Activated T-helper 2 cell treated with anti-CD3 and anti-CD28 coated beads, Interferon-gamma antibody, Interleukin-2, Interleukin-4, amounts not matched to agents 10 μg/mL and 5 μg/mL and 100 μg/mL, durations not matched to agents 14 hours and 24 hours and 36 hours (primary cell): ENCODE results near the gene ART4. TPM values are rescaled to one million over a fixed set of nuclear protein-coding genes. Genes with fewer than 3 reads are reported as not detected.

ENCODE experiments used
- DNase-seq: peaks from one replicate; pipeline ENCODE4 v3.0.0; 2021; ENCODE audit warnings: low spot score
- H3K27ac Mint-ChIP-seq: one replicate; pipeline ENCODE4 v1.8.0; 2021; ENCODE audit warnings: mixed read lengths
- H3K27me3 Mint-ChIP-seq: one replicate; pipeline ENCODE4 v1.8.0; 2021; ENCODE audit warnings: low read depth, mixed read lengths
- H3K36me3 Mint-ChIP-seq: one replicate; pipeline ENCODE4 v1.8.0; 2021; ENCODE audit warnings: low read depth, mixed read lengths
- H3K4me1 Mint-ChIP-seq: one replicate; pipeline ENCODE4 v1.8.0; 2021; ENCODE audit warnings: low read depth, mixed read lengths
- H3K4me3 Mint-ChIP-seq: one replicate; pipeline ENCODE4 v1.8.0; 2021; ENCODE audit warnings: low read depth, mild to moderate bottlenecking, moderate library complexity, mixed read lengths
- H3K9me3 Mint-ChIP-seq: one replicate; pipeline ENCODE4 v1.8.0; 2021; ENCODE audit warnings: mixed read lengths
- intact Hi-C: fragments of 100-400 bp; cut with micrococcal nuclease; formaldehyde crosslinking; loops from one replicate; pipeline ENCODE4 v1.15.1; 2023
- total RNA-seq: library from RNA; stranded (reverse); gene quantifications from 2 replicates; pipeline ENCODE4 v1.2.3, GENCODE V29; 2022

Gene ART4
- total RNA-seq, 1 donor from 2014 or later: not detected

GRCh38 chr12:14846042-14846587 lies 2.8 kb upstream of the ART4 start:
- no peak overlapping the region for H3K27ac Mint-ChIP-seq
- no peaks in the 10 kb centered on the region for H3K36me3 Mint-ChIP-seq
- DNase-seq: no peak
- peaks cover 4% of the 10 kb centered on the region for H3K4me1 Mint-ChIP-seq
- H3K27me3 Mint-ChIP-seq: no peaks in the 10 kb centered on the region
- no peak overlapping the region for H3K4me3 Mint-ChIP-seq
- no peaks in the 10 kb centered on the region for H3K9me3 Mint-ChIP-seq
- intact Hi-C loops: loop anchor here (5.0 kb wide), 1 partner anchor 376 kb away; the partner anchor contains the start of gene RERG

- Mint-ChIP-seq H3K9me3 (no peaks in the 10 kb centered on the region), H3K36me3 (no peaks in the 10 kb centered on the region), H3K4me1 (peaks cover 4% of the 10 kb centered on the region), H3K27me3 (no peaks in the 10 kb centered on the region), H3K27ac (no peak overlapping the region), H3K4me3 (no peak overlapping the region)
- DNase-seq: no peak
- intact Hi-C loops: loop anchor here (1.0 to 5.0 kb wide), 3 partner anchors 122 to 377 kb away; partner anchors contain the start of gene RERG
Measured at GRCh38 chr12:14845350-14845750, 2.0 kb upstream of the ART4 start.

GRCh38 chr12:14844401-14844800 lies 1.1 kb upstream of the ART4 start:
- no peak for DNase-seq
- Mint-ChIP-seq H3K27ac (no peak overlapping the region), H3K27me3 (peaks cover 8% of the 10 kb centered on the region), H3K9me3 (no peaks in the 10 kb centered on the region), H3K4me3 (no peak overlapping the region), H3K4me1 (peaks cover 4% of the 10 kb centered on the region), H3K36me3 (no peaks in the 10 kb centered on the region)
- intact Hi-C loops: no loop called here

GRCh38 chr12:14842315-14842714 lies 1.0 kb downstream of the ART4 start:
- H3K9me3 Mint-ChIP-seq: no peaks in the 10 kb centered on the region
- peaks cover 11% of the 10 kb centered on the region for H3K27me3 Mint-ChIP-seq
- peaks cover 4% of the 10 kb centered on the region for H3K4me1 Mint-ChIP-seq
- no peaks in the 10 kb centered on the region for H3K36me3 Mint-ChIP-seq
- intact Hi-C loops: no loop called here
- no peak for DNase-seq
- H3K27ac Mint-ChIP-seq: no peak overlapping the region
- no peak overlapping the region for H3K4me3 Mint-ChIP-seq

- no peak overlapping the region for H3K27ac Mint-ChIP-seq
- no peaks in the 10 kb centered on the region for H3K9me3 Mint-ChIP-seq
- H3K4me3 Mint-ChIP-seq: no peak overlapping the region
- intact Hi-C loops: no loop called here
- H3K36me3 Mint-ChIP-seq: no peaks in the 10 kb centered on the region
- peaks cover 11% of the 10 kb centered on the region for H3K27me3 Mint-ChIP-seq
- H3K4me1 Mint-ChIP-seq: peaks cover 4% of the 10 kb centered on the region
- DNase-seq: no peak
Measured at GRCh38 chr12:14841761-14842160, 1.6 kb downstream of the ART4 start.

- no peak overlapping the region for H3K4me3 Mint-ChIP-seq
- no peak for DNase-seq
- peaks cover 11% of the 10 kb centered on the region for H3K27me3 Mint-ChIP-seq
- intact Hi-C loops: no loop called here
- no peaks in the 10 kb centered on the region for H3K9me3 Mint-ChIP-seq
- H3K36me3 Mint-ChIP-seq: no peaks in the 10 kb centered on the region
- H3K4me1 Mint-ChIP-seq: peaks cover 4% of the 10 kb centered on the region
- no peak overlapping the region for H3K27ac Mint-ChIP-seq
Measured at GRCh38 chr12:14840616-14841015, 2.7 kb downstream of the ART4 start.

- no peaks in the 10 kb centered on the region for H3K9me3 Mint-ChIP-seq
- peaks cover 19% of the 10 kb centered on the region for H3K27me3 Mint-ChIP-seq
Measured at GRCh38 chr12:14839262-14839661, 4.1 kb downstream of the ART4 start.

GRCh38 chr12:14836336-14837210 lies 6.8 kb downstream of the ART4 start:
- no peak for DNase-seq
- intact Hi-C loops: no loop called here
- Mint-ChIP-seq H3K27ac (no peak overlapping the region), H3K4me1 (peaks cover 2% of the 10 kb centered on the region), H3K4me3 (no peak overlapping the region), H3K36me3 (no peaks in the 10 kb centered on the region), H3K9me3 (no peaks in the 10 kb centered on the region), H3K27me3 (peaks cover 31% of the 10 kb centered on the region)

More at GRCh38 chr12:14839262-14839661, 4.1 kb downstream of the ART4 start:
- no peaks in the 10 kb centered on the region for H3K36me3 Mint-ChIP-seq
- no peak for DNase-seq
- no peak overlapping the region for H3K4me3 Mint-ChIP-seq
- intact Hi-C loops: no loop called here
- H3K27ac Mint-ChIP-seq: no peak overlapping the region
- H3K4me1 Mint-ChIP-seq: peaks cover 2% of the 10 kb centered on the region

- H3K36me3 Mint-ChIP-seq: no peaks in the 10 kb centered on the region
- no peak for DNase-seq
- no peak overlapping the region for H3K27ac Mint-ChIP-seq
- H3K27me3 Mint-ChIP-seq: peaks cover 27% of the 10 kb centered on the region
- H3K9me3 Mint-ChIP-seq: no peaks in the 10 kb centered on the region
- no peak overlapping the region for H3K4me3 Mint-ChIP-seq
- intact Hi-C loops: no loop called here
- H3K4me1 Mint-ChIP-seq: peaks cover 2% of the 10 kb centered on the region
Measured at GRCh38 chr12:14834509-14834908, 8.8 kb downstream of the ART4 start.

- Mint-ChIP-seq H3K9me3 (no peaks in the 10 kb centered on the region), H3K27me3 (peaks cover 23% of the 10 kb centered on the region), H3K36me3 (no peaks in the 10 kb centered on the region), H3K4me1 (peaks cover 2% of the 10 kb centered on the region), H3K4me3 (no peak overlapping the region), H3K27ac (no peak overlapping the region)
- intact Hi-C loops: no loop called here
- no peak for DNase-seq
Measured at GRCh38 chr12:14833952-14834351, 9.4 kb downstream of the ART4 start.

GRCh38 chr12:14833336-14833735 lies 10.0 kb downstream of the ART4 start:
- DNase-seq: no peak
- intact Hi-C loops: no loop called here
- Mint-ChIP-seq H3K27ac (no peak overlapping the region), H3K9me3 (no peaks in the 10 kb centered on the region), H3K4me3 (no peak overlapping the region), H3K27me3 (peaks cover 23% of the 10 kb centered on the region), H3K4me1 (peaks cover 2% of the 10 kb centered on the region), H3K36me3 (no peaks in the 10 kb centered on the region)

GRCh38 chr12:14828892-14829291 lies 14.4 kb downstream of the ART4 start:
- Mint-ChIP-seq H3K27ac (no peak overlapping the region), H3K4me1 (peaks cover 4% of the 10 kb centered on the region), H3K4me3 (no peak overlapping the region), H3K27me3 (peaks cover 13% of the 10 kb centered on the region), H3K36me3 (no peaks in the 10 kb centered on the region), H3K9me3 (no peaks in the 10 kb centered on the region)
- DNase-seq: no peak
- intact Hi-C loops: no loop called here

GRCh38 chr12:14827043-14827442 lies 16.3 kb downstream of the ART4 start:
- Mint-ChIP-seq H3K27me3 (peaks cover 3% of the 10 kb centered on the region), H3K27ac (no peak overlapping the region), H3K9me3 (no peaks in the 10 kb centered on the region), H3K4me1 (peaks cover 7% of the 10 kb centered on the region), H3K36me3 (no peaks in the 10 kb centered on the region), H3K4me3 (no peak overlapping the region)
- intact Hi-C loops: no loop called here
- no peak for DNase-seq
